Measurements from ENCODE around the gene NOVA2.
A peak's percentile ranks its signal among the peaks of the same experiment; 100 is the strongest.
"Not testable (repeated sequence)": the region's sequence is repeated elsewhere in the genome, so short reads cannot be mapped to it uniquely, and the experiment has no call there.

The NOVA2 gene

DNA sequence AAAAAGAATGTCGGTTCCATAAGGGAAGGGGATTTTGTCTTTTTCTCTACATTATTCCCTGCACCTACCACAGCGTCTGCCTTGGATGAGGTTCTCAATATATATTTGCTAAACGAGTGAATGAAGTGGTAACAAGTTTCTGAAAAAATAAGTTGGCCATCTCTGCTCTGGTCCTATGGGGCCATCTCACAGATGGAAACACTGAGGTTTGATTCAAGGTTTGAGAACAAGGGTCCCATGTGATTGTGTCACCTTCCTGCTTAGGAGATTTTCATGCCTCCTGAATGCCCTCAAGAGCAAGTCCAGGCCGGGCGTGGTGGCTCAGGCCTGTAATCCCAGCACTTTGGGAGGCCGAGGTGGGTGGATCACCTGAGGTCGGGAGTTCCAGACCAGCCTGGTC is 74.4 kb downstream of the NOVA2 start:
- no peak overlapping the region for H3K4me3 ChIP-seq (ENCODE audit: low read depth, low read length)

DNA sequence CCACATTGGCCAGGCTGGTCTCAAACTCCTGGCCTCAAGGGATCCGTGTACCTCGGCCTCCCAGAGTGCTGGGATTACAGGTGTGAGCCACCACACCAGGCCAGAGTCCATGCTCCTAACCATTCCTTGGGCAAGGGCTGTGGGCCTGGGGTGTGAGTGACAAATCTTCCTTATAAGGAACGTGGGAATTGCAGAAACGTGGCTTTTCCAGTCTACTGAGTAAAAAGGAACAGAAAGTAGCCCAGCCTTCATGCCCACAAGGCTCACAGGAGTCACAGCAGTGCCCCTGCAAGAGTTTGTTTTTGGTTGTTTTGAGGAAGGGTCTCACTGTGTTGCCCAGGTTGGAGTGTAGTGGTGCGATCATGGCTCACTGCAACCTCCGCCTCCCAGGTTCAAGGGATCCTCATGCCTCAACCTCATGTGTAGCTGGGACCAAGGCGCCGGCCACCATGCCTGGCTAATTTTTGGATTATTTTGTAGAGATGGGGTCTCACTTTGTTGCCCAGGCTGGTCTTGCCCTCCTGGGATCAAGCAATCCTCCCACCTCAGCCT is 76.3 kb downstream of the NOVA2 start:
- no peak overlapping the region for H3K4me3 ChIP-seq (ENCODE audit: low read depth, low read length)

DNA sequence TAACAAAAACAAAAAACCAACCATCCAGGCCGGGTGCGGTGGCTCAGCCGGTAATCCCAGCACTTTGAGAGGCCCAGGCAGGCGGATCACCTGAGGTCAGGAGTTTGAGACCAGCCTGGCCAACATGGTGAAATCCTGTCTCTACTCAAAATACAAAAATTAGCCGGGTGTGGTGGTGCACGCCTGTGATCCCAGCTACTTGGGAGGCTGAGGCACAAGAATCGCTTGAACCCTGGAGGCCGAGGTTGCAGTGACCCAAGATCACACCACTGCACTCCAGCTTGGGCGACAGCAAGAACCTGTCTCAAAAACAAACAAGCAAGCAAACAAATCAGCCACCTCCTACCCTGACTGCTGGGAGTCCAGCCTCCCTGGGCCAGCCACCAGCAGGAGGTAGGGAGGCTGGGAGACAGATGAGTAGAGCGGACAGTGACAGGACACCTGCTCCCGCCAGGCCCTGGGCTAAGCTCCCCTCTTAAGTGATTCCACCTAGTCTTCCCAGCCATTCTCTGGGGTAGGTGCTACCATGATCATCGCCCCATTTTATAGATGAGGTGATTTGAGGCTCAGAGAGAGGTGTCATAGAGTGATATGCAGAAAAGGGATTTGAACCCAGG is 77.6 kb downstream of the NOVA2 start:
- H3K4me3 ChIP-seq (ENCODE audit: low read depth, low read length) = not testable (repeated sequence)

DNA sequence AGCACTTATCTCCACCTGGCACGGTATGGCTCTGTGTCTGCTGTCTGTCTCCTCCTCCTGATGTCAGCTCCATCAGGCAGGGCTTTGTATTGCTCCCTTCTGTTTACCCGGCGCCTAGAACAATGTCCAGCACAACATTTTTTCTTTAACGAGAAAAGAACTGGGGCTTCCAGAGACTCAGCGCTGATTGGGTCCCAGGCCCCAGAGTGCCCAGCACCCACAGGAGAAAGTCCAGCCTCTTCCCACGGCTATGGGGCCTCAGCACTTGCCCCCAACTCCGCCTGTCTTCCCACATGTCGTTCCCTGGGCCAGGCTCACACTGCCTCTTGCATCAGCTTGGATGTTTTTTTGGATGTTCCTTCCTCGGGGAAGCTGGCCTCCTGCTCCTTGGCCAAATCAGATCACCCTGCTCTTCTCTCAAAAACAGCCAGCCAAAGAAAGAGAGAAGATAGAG is 78.1 kb downstream of the NOVA2 start:
- no peak overlapping the region for H3K4me3 ChIP-seq (ENCODE audit: low read depth, low read length)

DNA sequence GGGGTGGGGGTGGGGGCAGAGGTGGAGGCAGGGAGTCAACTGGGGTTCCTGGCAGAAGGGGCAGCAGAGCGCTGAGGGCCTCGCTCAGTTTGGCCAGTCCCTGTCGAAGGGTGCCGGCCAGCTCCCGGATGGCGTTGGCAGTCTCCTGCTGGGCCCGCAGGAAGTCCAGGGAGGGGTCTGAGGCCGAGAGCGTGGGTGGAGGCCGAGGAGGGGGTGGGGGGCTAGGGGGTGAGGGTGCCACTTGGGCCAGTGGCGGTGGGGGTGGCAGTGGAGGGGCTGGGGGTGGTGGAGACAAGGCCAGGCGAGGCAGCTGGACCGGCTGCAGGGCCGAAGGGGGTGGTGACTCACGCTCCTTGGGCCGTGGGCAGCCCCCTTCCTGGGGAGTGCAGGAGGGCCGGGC is 82.8 kb downstream of the NOVA2 start:
- no peak overlapping the region for H3K4me3 ChIP-seq (ENCODE audit: low read depth, low read length)

DNA sequence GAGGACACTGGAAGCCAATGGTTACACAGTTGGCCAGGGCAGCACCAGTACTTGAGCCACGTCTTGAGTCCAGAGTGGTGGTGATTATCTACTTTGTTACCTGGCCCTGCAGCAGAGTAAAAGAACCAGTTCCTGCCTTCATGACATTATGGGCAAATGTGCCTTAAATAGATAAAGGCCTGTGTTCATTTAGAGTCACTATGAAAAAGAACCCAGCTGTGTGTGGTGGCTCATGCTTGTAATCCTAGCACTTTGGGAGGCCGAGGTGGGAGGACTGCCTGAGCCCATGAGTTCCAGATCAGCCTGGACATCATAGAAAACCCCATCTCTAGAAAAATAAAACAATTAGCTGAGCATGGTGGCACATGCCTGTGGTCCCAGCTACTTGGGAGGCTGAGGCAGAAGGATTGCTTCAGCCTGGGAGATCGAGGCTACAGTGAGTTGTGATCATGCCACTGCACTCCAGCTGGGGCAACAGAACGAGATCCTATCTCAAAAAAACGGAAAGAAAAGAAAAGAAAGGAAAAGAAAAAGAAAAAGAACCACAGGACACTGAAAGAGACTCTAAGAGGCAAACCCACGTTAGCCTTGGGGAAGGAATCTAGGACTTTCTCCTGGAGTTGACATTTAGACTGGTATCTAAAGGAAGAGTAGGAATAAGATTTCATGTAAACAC is 84.3 kb downstream of the NOVA2 start:
- H3K4me3 ChIP-seq (ENCODE audit: low read depth, low read length) = no peak overlapping the region

DNA sequence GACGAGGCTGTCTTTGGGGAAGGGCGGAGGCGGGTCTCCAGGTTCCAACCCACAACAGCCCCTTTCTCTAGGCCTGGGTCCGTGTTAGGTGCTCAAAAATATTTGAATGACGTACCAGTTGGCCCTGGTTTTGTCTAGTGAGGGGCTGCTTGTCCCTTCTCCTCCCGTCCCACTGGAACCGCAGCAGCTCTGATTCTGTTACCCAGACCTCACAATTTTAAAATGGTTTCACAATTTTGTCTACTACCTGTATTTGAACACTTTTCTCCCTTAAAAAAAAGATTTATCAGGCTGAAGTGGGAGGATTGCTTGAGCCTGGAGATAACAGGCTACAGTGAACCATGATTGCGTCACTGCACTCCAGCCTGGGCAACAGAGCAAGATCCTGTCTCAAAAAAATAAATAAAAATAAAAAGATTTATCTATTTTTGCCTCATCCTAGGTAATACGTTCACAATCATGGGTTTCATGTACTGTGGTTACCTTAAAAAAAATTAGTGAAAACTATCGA is 86.4 kb downstream of the NOVA2 start:
- peak overlapping the region; percentile 82 for H3K4me3 ChIP-seq (ENCODE audit: low read depth, low read length)

DNA sequence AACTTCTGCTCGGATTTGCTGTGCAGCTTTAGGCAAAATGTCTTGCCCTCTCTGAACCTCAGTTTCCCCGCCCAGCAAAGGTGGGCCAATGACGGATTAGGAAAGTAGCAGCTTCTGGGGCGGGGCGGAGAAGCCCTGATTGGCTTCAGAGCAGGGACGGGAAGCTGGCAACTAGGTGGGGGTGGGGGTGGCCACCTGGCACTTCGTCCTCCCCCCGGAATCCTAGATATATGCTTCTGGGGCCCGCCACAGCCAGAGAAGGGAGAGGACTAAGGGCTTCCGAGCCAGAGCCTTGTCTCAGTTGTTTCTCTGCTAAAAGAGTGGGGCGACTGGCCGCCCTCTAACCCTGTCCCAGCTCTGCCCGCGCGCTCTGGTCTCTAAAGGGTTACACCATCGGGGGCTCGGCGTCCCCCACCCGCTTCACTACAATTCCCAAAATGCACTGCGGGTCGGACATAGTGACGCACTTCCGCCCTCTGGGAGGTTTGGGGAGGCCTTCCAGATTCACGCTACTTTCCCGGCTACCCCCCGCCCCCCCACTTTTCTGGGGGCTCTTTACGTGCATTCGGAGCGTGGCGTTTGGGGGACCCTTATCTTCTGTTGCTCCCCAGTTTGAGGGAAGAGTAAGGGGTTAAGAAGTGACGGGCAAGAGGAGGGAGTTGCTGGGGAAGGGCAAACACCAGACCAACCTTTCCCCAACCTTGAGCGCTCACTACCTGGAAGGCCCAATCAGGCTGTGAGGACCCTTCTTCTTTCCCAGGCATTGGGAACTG is 87.1 kb downstream of the NOVA2 start:
- H3K4me3 ChIP-seq (ENCODE audit: low read depth, low read length) = peak overlapping the region; percentile 82

DNA sequence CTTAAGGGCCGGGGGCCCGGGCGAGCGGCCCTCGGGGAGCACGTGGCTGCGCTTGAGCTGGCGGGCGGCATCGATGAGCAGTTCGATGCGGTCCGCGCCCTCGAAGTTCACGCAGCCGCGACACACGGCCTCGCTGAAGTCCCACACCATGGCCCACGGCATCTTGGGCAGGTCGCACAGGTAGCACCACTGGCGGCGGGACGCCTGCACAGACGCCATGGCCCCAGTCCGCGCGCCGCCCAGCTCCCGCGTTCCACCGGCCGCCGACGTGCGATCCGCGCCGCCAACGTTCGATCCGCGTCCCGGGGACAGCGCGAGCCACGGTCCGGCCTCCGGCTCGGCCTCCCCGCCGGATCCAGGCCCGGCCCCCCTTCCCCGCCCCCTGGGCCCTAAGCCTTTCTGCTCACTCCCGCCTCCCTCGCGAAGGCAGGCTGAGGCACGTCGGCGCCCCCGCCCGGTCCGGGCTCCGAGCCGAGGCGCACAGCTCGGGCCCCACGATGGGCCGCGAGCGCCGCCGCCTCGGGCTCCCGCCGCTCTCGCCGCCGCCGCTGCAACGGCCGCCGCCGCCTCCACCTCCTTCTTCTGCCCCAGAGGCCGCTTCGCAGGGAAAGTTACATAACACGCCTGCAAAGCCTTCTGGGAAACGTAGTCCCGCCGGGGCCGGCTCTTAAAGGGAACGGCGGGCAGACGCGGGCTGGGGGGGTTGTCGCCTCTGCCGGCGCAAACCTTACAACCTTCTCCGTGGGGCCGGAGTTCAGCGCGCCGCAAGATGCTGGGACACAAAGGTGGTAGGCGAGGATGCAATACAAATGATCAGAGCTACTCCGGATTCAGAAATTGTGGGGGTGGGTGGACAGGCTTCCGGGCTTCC is 87.9 kb downstream of the NOVA2 start, which contains the start of gene IRF2BP1:
Gene IRF2BP1 (minus strand): TSS at position 586 of the 871 bp plus-strand sequence. CDS start 367 bp downstream, at position 219.
- H3K4me3 ChIP-seq (ENCODE audit: low read depth, low read length) = peak within 1 kb of the TSS; percentile 82

DNA sequence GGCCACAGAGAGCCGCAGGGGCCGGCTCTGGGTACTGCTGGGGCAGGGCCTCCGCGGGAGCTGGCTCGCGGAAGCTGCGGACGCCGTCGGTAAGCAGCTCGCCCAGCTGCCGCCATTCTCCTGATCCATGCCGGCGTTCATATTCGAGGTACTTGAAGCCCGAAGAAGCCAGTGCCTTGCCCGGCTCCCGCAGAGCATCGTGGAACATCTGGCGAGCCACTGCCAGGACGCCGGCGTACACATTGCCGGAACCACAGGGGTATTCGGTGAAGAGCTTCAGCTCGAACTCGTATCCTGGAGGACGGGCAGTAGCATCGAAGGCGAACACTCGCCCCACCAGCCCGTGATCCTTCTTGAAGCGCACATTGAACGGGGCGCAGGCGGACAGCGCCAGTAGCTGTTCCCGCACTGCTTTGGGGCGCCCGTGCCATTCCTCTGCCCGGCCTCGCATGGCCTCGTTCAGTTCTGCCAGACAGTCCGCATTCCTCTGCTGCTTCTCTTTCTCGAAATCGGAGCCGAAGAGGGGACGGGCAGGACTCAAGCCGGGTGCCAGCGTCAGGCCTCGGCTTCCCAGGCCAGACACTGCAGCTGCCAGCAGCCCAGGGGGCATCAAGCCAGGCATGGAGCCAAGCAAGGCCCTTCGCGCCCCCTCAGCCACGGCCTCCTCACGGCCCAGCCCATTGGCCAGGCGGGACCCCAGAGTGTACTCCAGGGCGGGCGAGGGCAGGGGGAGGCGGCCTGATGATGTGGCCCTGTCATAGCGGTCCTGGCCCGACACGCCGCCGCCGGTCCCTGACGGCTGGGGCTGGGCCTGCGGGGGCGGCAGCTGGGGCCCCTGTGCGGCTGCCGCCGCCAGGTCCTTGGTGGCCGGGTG is 88.7 kb downstream of the NOVA2 start:
- H3K4me3 ChIP-seq (ENCODE audit: low read depth, low read length) = peak overlapping the region; percentile 82

DNA sequence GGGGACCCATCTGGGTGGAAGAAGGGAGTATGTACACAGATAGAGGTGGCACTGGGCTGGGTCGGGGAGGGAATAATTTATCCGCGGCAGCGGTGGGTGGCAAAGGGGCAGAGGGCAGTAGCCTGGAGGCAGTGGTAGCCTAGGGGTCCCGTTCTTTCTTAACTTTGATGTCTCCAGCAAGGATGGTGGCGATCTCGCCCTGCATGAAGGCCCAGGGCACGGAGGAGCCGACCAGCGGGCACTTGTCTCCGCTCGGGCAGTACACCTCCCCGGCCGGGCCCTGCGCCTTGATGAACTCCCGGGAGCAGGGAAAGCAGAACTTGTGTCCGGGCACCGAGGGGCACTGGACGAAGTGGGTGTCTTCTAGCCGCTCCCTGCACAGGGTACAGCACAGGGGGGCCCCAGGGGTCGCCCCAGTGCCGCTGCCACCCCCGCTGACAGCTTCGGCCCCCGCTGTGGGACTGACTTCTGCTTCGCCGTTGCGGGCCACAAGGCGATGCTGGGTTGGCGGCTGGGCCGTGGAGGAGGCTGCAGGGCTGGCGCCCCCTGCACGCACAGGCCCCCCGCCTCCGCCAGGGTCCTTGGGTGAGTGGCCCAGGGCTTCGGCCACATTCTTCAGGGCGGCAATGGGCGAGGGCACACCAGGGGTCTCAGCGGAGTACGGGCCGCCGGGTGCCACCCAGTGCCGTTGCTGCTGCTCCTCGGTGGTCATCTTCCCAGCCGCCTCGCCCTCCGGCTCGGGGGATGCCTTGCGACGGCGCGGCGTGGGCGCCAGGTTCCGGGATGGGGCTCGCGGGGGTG is 89.6 kb downstream of the NOVA2 start:
- no peak overlapping the region for H3K4me3 ChIP-seq (ENCODE audit: low read depth, low read length)
